Measurements from ENCODE around the gene UBC.

GRCh38 chr12:124925117-124925516 lies 10.7 kb upstream of the UBC start:
- TF ChIP-seq PPARA (CRISPR knock-in tag; IDR thresholded peaks at IDR 0.05; ENCODE audit: borderline replicate concordance) (no peak), CREB5 (CRISPR knock-in tag; IDR thresholded peaks at IDR 0.05; ENCODE audit: low read depth) (no peak), SNAI2 (CRISPR knock-in tag; IDR thresholded peaks at IDR 0.05) (no peak), ZNF565 (CRISPR knock-in tag; conservative IDR thresholded peaks at IDR 0.05; ENCODE audit: low read depth) (no peak), PATZ1 (CRISPR knock-in tag; IDR thresholded peaks at IDR 0.05; ENCODE audit: borderline replicate concordance) (no peak), ZFP3 (CRISPR knock-in tag; IDR thresholded peaks at IDR 0.05) (no peak), RARB (CRISPR knock-in tag; IDR thresholded peaks at IDR 0.05) (no peak), POU6F1 (CRISPR knock-in tag; IDR thresholded peaks at IDR 0.05; ENCODE audit: borderline replicate concordance, low read depth) (no peak), ARNTL (CRISPR knock-in tag; IDR thresholded peaks at IDR 0.05; ENCODE audit: borderline replicate concordance, low read depth) (no peak)

All from SK-N-SH treated with all-trans-retinoic acid at 6 μM for 48 hours (cell line).